ENCODE measurements around the gene C1QTNF9. TPM values are rescaled to one million over a fixed set of nuclear protein-coding genes. Genes with fewer than 3 reads are reported as not detected.

The C1QTNF9 gene
- total RNA-seq, 1 experiment from 2014 or later, result not detected

- H3K4me1 ChIP-seq, result no peaks in the 10 kb centered on the region
- H3K27me3 ChIP-seq (replicated peaks; ENCODE audit: control insufficient read depth, insufficient read depth, low read length), result no peaks in the 10 kb centered on the region
- H3K4me1 Mint-ChIP-seq (ENCODE audit: low read depth, unreplicated experiment), result no peaks in the 10 kb centered on the region
- CTCF ChIA-PET, result interaction anchor here (0.6 kb wide), 1 partner anchor 201 kb away, joined by 3 read pairs; no protein-coding TSS in a partner anchor
- no peak overlapping the region for H3K27ac Mint-ChIP-seq (ENCODE audit: unreplicated experiment)
- H3K27me3 Mint-ChIP-seq (ENCODE audit: insufficient read depth, unreplicated experiment), result no peaks in the 10 kb centered on the region
- H3K9me3 ChIP-seq, result no peaks in the 10 kb centered on the region
- TF ChIP-seq CTCF (IDR thresholded peaks at IDR 0.05; ENCODE audit: insufficient read depth in 1 of 2, low read depth in 1 of 2, low read length in 1 of 2, severe bottlenecking in 1 of 2, unreplicated experiment in 1 of 2), result no peak
- no peak overlapping the region for H3K4me3 ChIP-seq (ENCODE audit: low read depth, low read length)
- POLR2A ChIA-PET, result no interaction called here
- no TSS peak for BruUV-seq (replicated peaks)
- no peaks in the 10 kb centered on the region for H3K36me3 ChIP-seq (ENCODE audit: control insufficient read depth, insufficient read depth, low read length)
- no peak overlapping the region for H3K4me3 Mint-ChIP-seq (ENCODE audit: unreplicated experiment)
- intact Hi-C loops (cut with micrococcal nuclease; ENCODE audit: unreplicated experiment), result no loop called here
- no peaks in the 10 kb centered on the region for H3K9me3 Mint-ChIP-seq (ENCODE audit: unreplicated experiment)
- DNase-seq, result no peak
- H3K36me3 Mint-ChIP-seq (ENCODE audit: insufficient read depth, unreplicated experiment), result no peaks in the 10 kb centered on the region
These were observed 50.7 kb downstream of the C1QTNF9 start for GRCh38 chr13:24360106-24360505.

GRCh38 chr13:24361113-24361512 is 51.7 kb downstream of the C1QTNF9 start:
- no peak overlapping the region for H3K27ac Mint-ChIP-seq (ENCODE audit: unreplicated experiment)

GRCh38 chr13:24361852-24362366 is 52.5 kb downstream of the C1QTNF9 start:
- POLR2A ChIA-PET, result no interaction called here
- Histone ChIP-seq H3K36me3 (ENCODE audit: control insufficient read depth, insufficient read depth, low read length) (no peaks in the 10 kb centered on the region), H3K4me3 (ENCODE audit: low read depth, low read length) (no peak overlapping the region), H3K27me3 (replicated peaks; ENCODE audit: control insufficient read depth, insufficient read depth, low read length) (no peaks in the 10 kb centered on the region), H3K9me3 (no peaks in the 10 kb centered on the region), H3K4me1 (no peaks in the 10 kb centered on the region)
- Mint-ChIP-seq H3K27ac (ENCODE audit: unreplicated experiment) (no peak overlapping the region), H3K27me3 (ENCODE audit: insufficient read depth, unreplicated experiment) (no peaks in the 10 kb centered on the region), H3K4me3 (ENCODE audit: unreplicated experiment) (no peak overlapping the region), H3K9me3 (ENCODE audit: unreplicated experiment) (no peaks in the 10 kb centered on the region), H3K36me3 (ENCODE audit: insufficient read depth, unreplicated experiment) (no peaks in the 10 kb centered on the region), H3K4me1 (ENCODE audit: low read depth, unreplicated experiment) (no peaks in the 10 kb centered on the region)
- CTCF ChIA-PET, result no interaction called here
- no peak for DNase-seq
- TF ChIP-seq CTCF (IDR thresholded peaks at IDR 0.05; ENCODE audit: insufficient read depth in 1 of 2, low read depth in 1 of 2, low read length in 1 of 2, severe bottlenecking in 1 of 2, unreplicated experiment in 1 of 2), result no peak
- intact Hi-C loops (cut with micrococcal nuclease; ENCODE audit: unreplicated experiment), result no loop called here
- no TSS peak for BruUV-seq (replicated peaks)

More at GRCh38 chr13:24361113-24361512, 51.7 kb downstream of the C1QTNF9 start:
- no peak for TF ChIP-seq CTCF (IDR thresholded peaks at IDR 0.05; ENCODE audit: insufficient read depth in 1 of 2, low read depth in 1 of 2, low read length in 1 of 2, severe bottlenecking in 1 of 2, unreplicated experiment in 1 of 2)
- Histone ChIP-seq H3K4me1 (no peaks in the 10 kb centered on the region), H3K27me3 (replicated peaks; ENCODE audit: control insufficient read depth, insufficient read depth, low read length) (no peaks in the 10 kb centered on the region), H3K36me3 (ENCODE audit: control insufficient read depth, insufficient read depth, low read length) (no peaks in the 10 kb centered on the region), H3K4me3 (ENCODE audit: low read depth, low read length) (no peak overlapping the region), H3K9me3 (no peaks in the 10 kb centered on the region)
- DNase-seq, result no peak
- Mint-ChIP-seq H3K4me3 (ENCODE audit: unreplicated experiment) (no peak overlapping the region), H3K36me3 (ENCODE audit: insufficient read depth, unreplicated experiment) (no peaks in the 10 kb centered on the region), H3K9me3 (ENCODE audit: unreplicated experiment) (no peaks in the 10 kb centered on the region), H3K4me1 (ENCODE audit: low read depth, unreplicated experiment) (no peaks in the 10 kb centered on the region), H3K27me3 (ENCODE audit: insufficient read depth, unreplicated experiment) (no peaks in the 10 kb centered on the region)
- POLR2A ChIA-PET, result no interaction called here
- BruUV-seq (replicated peaks), result no TSS peak
- CTCF ChIA-PET, result no interaction called here
- intact Hi-C loops (cut with micrococcal nuclease; ENCODE audit: unreplicated experiment), result no loop called here
